RWPE2 (cell line): Measurements from ENCODE around the gene RCN1.

ENCODE experiments used
- ATAC-seq: fragments of 200-7000 bp; cut with Tn5 transposase; 3 replicates; pipeline ENCODE4 v1.9.1; 2021; ENCODE audit warnings: low read depth
- DNase-seq: peaks from one replicate; pipeline ENCODE4 v3.0.0-alpha.2; 2020; ENCODE audit warnings: low spot score
- H3K27ac ChIP-seq: fragments of 450-650 bp; 2 replicates; pipeline ENCODE4 v1.5.1; 2017; ENCODE audit warnings: mild to moderate bottlenecking; ENCODE audit not compliant: poor library complexity, severe bottlenecking
- H3K27me3 ChIP-seq: fragments of 250-450 bp; sonication (Bioruptor Pico); 2 replicates; pipeline ENCODE4 v1.5.1; 2021; ENCODE audit warnings: mild to moderate bottlenecking, moderate library complexity; ENCODE audit not compliant: insufficient read depth, poor library complexity, severe bottlenecking
- H3K36me3 ChIP-seq: fragments of 250-450 bp; sonication (Bioruptor Pico); 2 replicates; pipeline ENCODE4 v1.5.1; 2020; ENCODE audit warnings: low read depth, mild to moderate bottlenecking, moderate library complexity
- H3K4me1 ChIP-seq: fragments of 250-450 bp; sonication (Bioruptor Pico); 2 replicates; pipeline ENCODE4 v1.5.1; 2021; ENCODE audit warnings: mild to moderate bottlenecking, moderate library complexity; ENCODE audit not compliant: insufficient read depth, poor library complexity, severe bottlenecking
- H3K4me3 ChIP-seq: fragments of 250-450 bp; sonication (Bioruptor Pico); 2 replicates; pipeline ENCODE4 v1.5.1; 2021; ENCODE audit warnings: mild to moderate bottlenecking, moderate library complexity; ENCODE audit not compliant: severe bottlenecking
- H3K9me3 ChIP-seq: fragments of 250-450 bp; sonication (Bioruptor Pico); 2 replicates; pipeline ENCODE4 v1.5.1; 2021; ENCODE audit warnings: mild to moderate bottlenecking, moderate library complexity; ENCODE audit not compliant: severe bottlenecking
- CTCF ChIP-seq: fragments of 450-650 bp; IDR thresholded peaks from one replicate; pipeline ENCODE4 v1.5.1; 2017; ENCODE audit warnings: mild to moderate bottlenecking, moderate library complexity; ENCODE audit not compliant: poor library complexity, severe bottlenecking

The RCN1 gene

GRCh38 chr11:32052215-32052614 lies 38.7 kb upstream of the RCN1 start:
- peak; percentile 86 for TF ChIP-seq CTCF
- no peak overlapping the region for H3K27ac ChIP-seq
- H3K27me3 ChIP-seq = peaks cover 10% of the 10 kb centered on the region
- no peak overlapping the region for H3K4me3 ChIP-seq
- DNase-seq = no peak
- H3K9me3 ChIP-seq = no peaks in the 10 kb centered on the region
- no peaks in the 10 kb centered on the region for H3K4me1 ChIP-seq
- no peaks in the 10 kb centered on the region for H3K36me3 ChIP-seq
- ATAC-seq = peak; percentile 49; the same call in 2 of the 3 replicates

GRCh38 chr11:32053151-32053888 lies 37.6 kb upstream of the RCN1 start:
- Histone ChIP-seq H3K9me3 (no peaks in the 10 kb centered on the region), H3K27ac (no peak overlapping the region), H3K27me3 (peaks cover 10% of the 10 kb centered on the region), H3K4me1 (no peaks in the 10 kb centered on the region), H3K36me3 (no peaks in the 10 kb centered on the region), H3K4me3 (no peak overlapping the region)
- ATAC-seq (no peak), DNase-seq (no peak)
- TF ChIP-seq CTCF = no peak

DNA sequence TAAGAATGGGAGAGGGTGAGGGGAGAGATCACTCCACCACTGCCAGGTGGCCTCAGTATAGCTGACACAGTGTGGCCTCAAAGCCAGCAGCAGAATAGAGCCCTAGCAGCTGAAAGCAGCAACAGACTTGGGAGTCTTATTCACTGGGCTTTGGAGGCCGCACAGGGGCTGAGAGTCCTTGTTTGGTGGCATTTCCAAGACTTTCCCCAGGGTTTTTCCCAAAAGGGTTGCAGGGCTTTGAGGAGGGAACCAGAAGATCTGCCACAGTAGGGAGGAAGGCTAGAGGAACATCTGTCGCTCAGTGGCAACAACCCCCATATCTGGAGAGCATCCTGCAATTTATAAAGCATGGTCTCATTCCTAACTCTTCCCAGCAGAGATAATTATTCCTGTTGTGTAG lies 35.0 kb upstream of the RCN1 start:
- H3K27ac ChIP-seq = no peak overlapping the region
- peaks cover 10% of the 10 kb centered on the region for H3K27me3 ChIP-seq
- H3K4me1 ChIP-seq = no peaks in the 10 kb centered on the region
- no peaks in the 10 kb centered on the region for H3K36me3 ChIP-seq
- ATAC-seq (no peak), DNase-seq (no peak)
- no peak for TF ChIP-seq CTCF
- no peaks in the 10 kb centered on the region for H3K9me3 ChIP-seq
- H3K4me3 ChIP-seq = no peak overlapping the region

DNA sequence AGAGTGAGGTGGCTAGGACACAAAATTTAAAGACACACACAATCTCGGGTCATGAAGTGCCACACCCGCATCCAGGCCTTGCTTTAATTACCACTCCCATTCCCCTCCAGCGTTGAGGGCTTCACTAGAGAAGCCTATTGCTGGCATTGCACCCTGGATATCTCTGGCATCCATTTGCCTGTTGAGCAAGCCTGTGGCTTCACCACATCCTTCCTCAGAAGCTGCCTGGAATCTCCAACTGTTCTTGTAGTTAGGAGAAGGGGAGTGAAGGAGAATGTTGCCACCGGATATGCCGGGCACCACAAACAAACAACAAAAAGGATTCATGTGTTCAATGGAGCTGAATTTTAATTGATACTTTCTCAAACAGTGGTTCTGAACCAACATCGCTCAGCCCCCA lies 34.4 kb upstream of the RCN1 start:
- no peaks in the 10 kb centered on the region for H3K4me1 ChIP-seq
- H3K27ac ChIP-seq = no peak overlapping the region
- DNase-seq (no peak), ATAC-seq (no peak)
- H3K27me3 ChIP-seq = peaks cover 10% of the 10 kb centered on the region
- H3K9me3 ChIP-seq = no peaks in the 10 kb centered on the region
- H3K4me3 ChIP-seq = no peak overlapping the region
- TF ChIP-seq CTCF = no peak
- no peaks in the 10 kb centered on the region for H3K36me3 ChIP-seq
